IMR-90 (cell line): Measurements from ENCODE around the gene AGXT2. TPM values are rescaled to one million over a fixed set of nuclear protein-coding genes. Genes with fewer than 3 reads are reported as not detected.

Experiments used
- ATAC-seq: fragments of 200-7000 bp; cut with Tn5 transposase; 2 replicates; pipeline ENCODE4 v1.9.1; 2020; ENCODE audit warnings: low read depth, mild to moderate bottlenecking, moderate library complexity
- BruUV-seq: library from RNA; stranded (reverse); fragments of 400-500 nt; replicated peaks from 2 replicates; lab custom pipeline; 2021; lab: Mats Ljungman, UMichigan
- CTCF ChIA-PET: fragments of 300-600 bp; formaldehyde crosslinking; extraction: SDS; loops from one replicate; lab custom pipeline; 2021; ENCODE audit warnings: antibody characterized with exemption; lab: Yijun Ruan, JAX
- POLR2A ChIA-PET: fragments of 300-600 bp; sonication (Branson Sonifier 250); formaldehyde crosslinking; loops from one replicate; lab custom pipeline; 2022; ENCODE audit warnings: antibody characterized with exemption; ENCODE audit not compliant: unreplicated experiment; lab: Charles Lee
- DNase-seq: peaks from one replicate; pipeline ENCODE4 v3.0.0; 2013
- H2AFZ ChIP-seq: replicated peaks from 2 replicates; pipeline ENCODE3; 2013; ENCODE audit warnings: low read length, mild to moderate bottlenecking; ENCODE audit not compliant: poor library complexity
- H2AK5ac ChIP-seq: 2 replicates; pipeline ENCODE4 v1.6.1; 2013; ENCODE audit warnings: low read depth, low read length, inconsistent platforms
- H2AK9ac ChIP-seq: replicated peaks from 2 replicates; pipeline ENCODE3; 2013; ENCODE audit warnings: mild to moderate bottlenecking, low read depth, low read length, moderate library complexity; ENCODE audit not compliant: poor library complexity
- H2BK120ac ChIP-seq: 2 replicates; pipeline ENCODE4 v1.6.1; 2013; ENCODE audit warnings: low read depth, low read length, inconsistent platforms
- H2BK15ac ChIP-seq: 3 replicates; pipeline ENCODE4 v1.6.1; 2013; ENCODE audit warnings: low read depth, low read length, inconsistent platforms
- H2BK20ac ChIP-seq: 2 replicates; pipeline ENCODE4 v1.6.1; 2013; ENCODE audit warnings: low read depth, mild to moderate bottlenecking, inconsistent platforms, low read length, moderate library complexity
- H2BK5ac ChIP-seq: 2 replicates; pipeline ENCODE4 v1.6.1; 2013; ENCODE audit warnings: mild to moderate bottlenecking, low read depth, low read length, inconsistent platforms; ENCODE audit not compliant: poor library complexity, severe bottlenecking
- H3K14ac ChIP-seq: replicated peaks from 2 replicates; pipeline ENCODE4 v1.6.1; 2013; ENCODE audit warnings: low read depth, low read length, inconsistent platforms
- H3K18ac ChIP-seq: 2 replicates; pipeline ENCODE4 v1.6.1; 2013; ENCODE audit warnings: low read depth, low read length, control low read depth
- H3K23ac ChIP-seq: 2 replicates; pipeline ENCODE4 v1.6.1; 2013; ENCODE audit warnings: low read depth, low read length, inconsistent platforms
- H3K27ac ChIP-seq: 2 replicates; pipeline ENCODE4 v1.5.1; 2013; ENCODE audit warnings: mild to moderate bottlenecking, control low read depth, low read length; ENCODE audit not compliant: insufficient read depth
- H3K27me3 ChIP-seq: 2 replicates; pipeline ENCODE4 v1.6.1; 2013; ENCODE audit warnings: low read length; ENCODE audit not compliant: control insufficient read depth, insufficient read depth
- H3K36me3 ChIP-seq: 2 replicates; pipeline ENCODE4 v1.6.1; 2013; ENCODE audit warnings: low read length, mixed read lengths; ENCODE audit not compliant: control insufficient read depth, insufficient read depth
- H3K4ac ChIP-seq: 2 replicates; pipeline ENCODE4 v1.6.1; 2013; ENCODE audit warnings: low read depth, low read length, inconsistent platforms
- H3K4me1 ChIP-seq: 2 replicates; pipeline ENCODE4 v1.6.1; 2013; ENCODE audit warnings: low read length, mixed read lengths; ENCODE audit not compliant: control insufficient read depth, insufficient read depth
- H3K4me2 ChIP-seq: 2 replicates; pipeline ENCODE4 v1.6.1; 2013; ENCODE audit warnings: low read depth, mild to moderate bottlenecking, control low read depth, low read length, moderate library complexity
- H3K4me3 ChIP-seq: 2 replicates; pipeline ENCODE4 v1.5.1; 2013; ENCODE audit warnings: low read depth, mild to moderate bottlenecking, control low read depth, low read length, moderate library complexity; ENCODE audit not compliant: insufficient read depth
- H3K56ac ChIP-seq: 2 replicates; pipeline ENCODE4 v1.6.1; 2013; ENCODE audit warnings: low read length, inconsistent platforms; ENCODE audit not compliant: insufficient read depth; ENCODE audit errors: extremely low read depth
- H3K79me1 ChIP-seq, 2 experiments: 2 replicates each; pipeline ENCODE4 v1.6.1; 2013; ENCODE audit warnings: low read length in 2 of 2, inconsistent platforms in 1 of 2, low read depth in 1 of 2
- H3K9ac ChIP-seq: 2 replicates; pipeline ENCODE4 v1.6.1; 2013; ENCODE audit warnings: low read depth, low read length, control low read depth
- H3K9me1 ChIP-seq: 2 replicates; pipeline ENCODE4 v1.6.1; 2013; ENCODE audit warnings: low read length, inconsistent platforms; ENCODE audit not compliant: insufficient read depth
- H3K9me3 ChIP-seq: 2 replicates; pipeline ENCODE4 v1.6.1; 2013; ENCODE audit warnings: low read length; ENCODE audit not compliant: control insufficient read depth, insufficient read depth
- H4K20me1 ChIP-seq: 2 replicates; pipeline ENCODE4 v1.6.1; 2013; ENCODE audit warnings: low read length, inconsistent platforms; ENCODE audit not compliant: insufficient read depth
- H4K5ac ChIP-seq: 2 replicates; pipeline ENCODE4 v1.6.1; 2013; ENCODE audit warnings: mild to moderate bottlenecking, low read depth, low read length, control low read depth
- H4K8ac ChIP-seq, 2 experiments: 2 replicates each; pipeline ENCODE4 v1.6.1; 2013; ENCODE audit warnings: low read depth in 2 of 2, low read length in 2 of 2, control low read depth in 1 of 2, inconsistent platforms in 1 of 2
- H4K91ac ChIP-seq: 2 replicates; pipeline ENCODE4 v1.6.1; 2013; ENCODE audit warnings: low read depth, low read length, inconsistent platforms; ENCODE audit not compliant: insufficient read depth
- CEBPB ChIP-seq: IDR thresholded peaks from 2 replicates; pipeline ENCODE4 v1.6.1; 2012; ENCODE audit warnings: low read depth, low read length, improper control_type of control experiment
- RCOR1 ChIP-seq: IDR thresholded peaks from 2 replicates; pipeline ENCODE4 v1.6.1; 2012; ENCODE audit warnings: mild to moderate bottlenecking, low read length, improper control_type of control experiment; ENCODE audit not compliant: insufficient replicate concordance
- WGBS, 2 experiments: methylation state at CpG; one replicate each; pipeline versions ENCODE4 v1.1.5 to v1.1.7; 2013; ENCODE audit warnings: missing lambda C conversion rate in 2 of 2; ENCODE audit not compliant: insufficient read length in 1 of 2; ENCODE audit errors: extremely low coverage in 2 of 2; 5-methylcytosine and 5-hydroxymethylcytosine counted together
- dilution Hi-C: fragments of 300-500 bp; cut with HindIII; formaldehyde crosslinking; loops from one replicate; pipeline ENCODE4 v1.14.3; 2018; ENCODE audit warnings: low sequenced_read_pairs; ENCODE audit not compliant: unreplicated experiment
- in situ Hi-C: fragments of 300-500 bp; cut with MboI; formaldehyde crosslinking; loops from 3 replicates; pipeline ENCODE4 v1.14.3; 2019; ENCODE audit warnings: low sequenced_read_pairs, inconsistent platforms, mixed read lengths
- intact Hi-C: fragments of 100-400 bp; cut with micrococcal nuclease; formaldehyde crosslinking; loops from 2 replicates; pipeline ENCODE4 v1.10.0; 2022
- polyA plus RNA-seq, 3 experiments: library from polyadenylated mRNA; depleted of rRNA; stranded (reverse); fragments of >200 nt; gene quantifications; 2 replicates each; pipeline ENCODE4 v1.2.3, GENCODE V29; 2012; ENCODE audit warnings: low replicate concordance in 1 of 3
- total RNA-seq: library from RNA; depleted of rRNA; stranded (reverse); fragments of >200 nt; gene quantifications from 2 replicates; pipeline ENCODE4 v1.2.3, GENCODE V29; 2012

Gene AGXT2
- total and polyA plus RNA-seq, 2 of the 4 experiments (the other 2 are of a cell fraction), result not detected

DNA sequence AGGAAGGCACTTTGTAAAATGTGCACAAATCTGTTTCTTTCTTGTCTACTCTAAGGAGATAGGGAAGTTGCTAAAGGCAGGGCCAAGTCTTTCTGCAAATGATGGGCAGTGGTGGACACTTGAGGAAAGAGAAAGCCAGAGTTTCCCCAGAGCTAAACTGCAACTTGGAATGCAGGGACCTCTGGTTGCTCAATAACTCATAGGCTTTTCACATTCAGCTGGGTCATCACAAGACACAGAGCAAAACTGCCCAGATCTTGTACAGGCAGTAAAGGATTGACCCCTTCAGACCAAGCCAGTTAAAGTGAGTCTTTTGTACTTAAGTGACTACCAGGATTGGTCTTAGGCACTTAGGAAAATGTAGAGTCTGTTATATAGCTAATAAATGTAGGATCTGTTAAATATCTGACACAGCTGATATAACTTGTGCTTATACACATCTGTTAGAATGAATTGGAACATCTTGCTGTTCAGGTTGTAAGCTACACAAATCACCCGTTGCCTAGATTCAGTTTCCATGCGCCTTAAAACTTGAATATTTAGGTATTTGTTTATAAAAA lies 13.5 kb upstream of the AGXT2 start:
- Histone ChIP-seq H3K4me1 (0 out of 2 replicates have a peak, but pooled peaks cover 3% of the 10 kb centered on the region), H2BK5ac (no peak overlapping the region), H3K36me3 (no peaks in the 10 kb centered on the region), H3K56ac (no peak overlapping the region), H3K9me1 (no peaks in the 10 kb centered on the region), H3K14ac (no peak overlapping the region), H3K9ac (no peak overlapping the region), H3K18ac (no peak overlapping the region), H2AK9ac (no peak overlapping the region), H3K4me3 (no peak overlapping the region), H3K23ac (no peak overlapping the region), H2AFZ (no peak overlapping the region), H3K9me3 (no peaks in the 10 kb centered on the region), H3K27me3 (no peaks in the 10 kb centered on the region), H3K4me2 (no peak overlapping the region), H2BK20ac (no peak overlapping the region), H4K20me1 (no peaks in the 10 kb centered on the region), H2AK5ac (no peak overlapping the region), H2BK15ac (no peak overlapping the region), H3K27ac (no peak overlapping the region), H4K8ac (no peak overlapping the region), H4K5ac (no peak overlapping the region), H2BK120ac (no peak overlapping the region), H4K91ac (no peak overlapping the region), H3K79me1 (no peaks in the 10 kb centered on the region), H3K4ac (no peak overlapping the region)
- dilution Hi-C loops, result no loop called here
- peak; percentile 48 for DNase-seq
- ATAC-seq, result peak; percentile 80
- in situ Hi-C loops, result no loop called here
- POLR2A ChIA-PET, result no interaction called here
- intact Hi-C loops, result no loop called here
- CTCF ChIA-PET, result no interaction called here
- no CpG with 5 or more reads among the region's 2 CpGs for WGBS, 2 experiments
- TF ChIP-seq CEBPB, result peak; percentile 69; the same call in 1 of the 2 replicates
- no peak for TF ChIP-seq RCOR1
- BruUV-seq, result no TSS peak
